HEK293 (cell line): ENCODE data around the gene C9orf72.

ENCODE experiments used
- CTCF ChIA-PET: fragments of 350-600 bp; formaldehyde crosslinking; extraction: SDS; loops from one replicate; lab custom pipeline; 2021; ENCODE audit warnings: antibody characterized with exemption; lab: Yijun Ruan, JAX
- POLR2A ChIA-PET: fragments of 300-600 bp; formaldehyde crosslinking; extraction: SDS; loops from one replicate; lab custom pipeline; 2020; ENCODE audit warnings: antibody characterized with exemption, inconsistent platforms; lab: Yijun Ruan, JAX
- H3K27ac ChIP-seq: fragments of 200-500 bp; sonication (Bioruptor generic); 2 replicates; pipeline ENCODE4 v1.5.1; 2014; ENCODE audit warnings: low read depth, low read length, control low read depth, inconsistent platforms; ENCODE audit errors: extremely low read depth
- H3K36me3 ChIP-seq, 2 experiments: fragments of 200-500 bp in 1 of 2; sonication (Bioruptor generic) in 1 of 2; 1 replicate in 1 of 2; 2 replicates in 1 of 2; pipeline ENCODE4 v1.5.1; 2014 to 2017; ENCODE audit warnings: inconsistent platforms in 2 of 2, low read length in 2 of 2; ENCODE audit not compliant: control insufficient read depth in 2 of 2, insufficient read depth in 1 of 2
- H3K4me1 ChIP-seq: fragments of 200-500 bp; sonication (Bioruptor generic); 2 replicates; pipeline ENCODE4 v1.5.1; 2014; ENCODE audit warnings: mild to moderate bottlenecking, low read length, inconsistent platforms; ENCODE audit not compliant: control insufficient read depth, insufficient read depth
- H3K4me3 ChIP-seq: 2 replicates; pipeline ENCODE4 v1.5.1; 2011; ENCODE audit warnings: low read depth, mild to moderate bottlenecking, control low read depth, low read length, moderate library complexity
- H3K9me3 ChIP-seq: fragments of 200-500 bp; sonication (Bioruptor generic); 2 replicates; pipeline ENCODE4 v1.5.1; 2014; ENCODE audit warnings: low read depth, low read length, inconsistent platforms; ENCODE audit not compliant: control insufficient read depth, insufficient read depth
- EGR2 ChIP-seq: fragments of 450-650 bp; formaldehyde crosslinking; IDR thresholded peaks from 2 replicates; pipeline ENCODE4 v1.5.1; 2016; ENCODE audit warnings: low read depth, missing biosample characterization, missing genetic modification characterization
- GLI4 ChIP-seq: fragments of 450-650 bp; formaldehyde crosslinking; IDR thresholded peaks from 2 replicates; pipeline ENCODE4 v1.5.1; 2016; ENCODE audit warnings: missing biosample characterization, missing genetic modification characterization
- KLF16 ChIP-seq: fragments of 450-650 bp; formaldehyde crosslinking; IDR thresholded peaks from 2 replicates; pipeline ENCODE4 v1.5.1; 2017; ENCODE audit warnings: missing biosample characterization, missing genetic modification characterization
- KLF8 ChIP-seq: fragments of 450-650 bp; formaldehyde crosslinking; IDR thresholded peaks from 2 replicates; pipeline ENCODE4 v1.5.1; 2016; ENCODE audit warnings: missing biosample characterization, missing genetic modification characterization
- TSHZ1 ChIP-seq: fragments of 450-650 bp; formaldehyde crosslinking; IDR thresholded peaks from 2 replicates; pipeline ENCODE4 v1.5.1; 2016; ENCODE audit warnings: missing biosample characterization, missing genetic modification characterization, borderline replicate concordance
- ZBTB20 ChIP-seq: fragments of 450-650 bp; formaldehyde crosslinking; IDR thresholded peaks from 2 replicates; pipeline ENCODE4 v1.5.1; 2016; ENCODE audit warnings: missing biosample characterization, missing genetic modification characterization
- ZNF140 ChIP-seq: fragments of 450-650 bp; formaldehyde crosslinking; IDR thresholded peaks from 2 replicates; pipeline ENCODE4 v1.5.1; 2016; ENCODE audit warnings: missing biosample characterization, missing genetic modification characterization
- ZNF266 ChIP-seq: fragments of 450-650 bp; formaldehyde crosslinking; IDR thresholded peaks from 2 replicates; pipeline ENCODE4 v1.5.1; 2016; ENCODE audit warnings: missing biosample characterization, missing genetic modification characterization, low read depth
- ZNF501 ChIP-seq: fragments of 450-650 bp; formaldehyde crosslinking; IDR thresholded peaks from 2 replicates; pipeline ENCODE4 v1.5.1; 2016; ENCODE audit warnings: missing biosample characterization, missing genetic modification characterization
- ZNF521 ChIP-seq: fragments of 450-650 bp; formaldehyde crosslinking; IDR thresholded peaks from 2 replicates; pipeline ENCODE4 v1.5.1; 2017; ENCODE audit warnings: missing biosample characterization, mild to moderate bottlenecking, missing genetic modification characterization
- ZNF596 ChIP-seq: fragments of 450-650 bp; IDR thresholded peaks from 2 replicates; pipeline ENCODE4 v1.5.0; 2018; ENCODE audit warnings: missing biosample characterization, mild to moderate bottlenecking, missing genetic modification characterization, moderate library complexity
- ZNF600 ChIP-seq: fragments of 450-650 bp; formaldehyde crosslinking; IDR thresholded peaks from 2 replicates; pipeline ENCODE4 v1.5.1; 2016; ENCODE audit warnings: missing biosample characterization, missing genetic modification characterization
- ZNF692 ChIP-seq: fragments of 450-650 bp; formaldehyde crosslinking; IDR thresholded peaks from 2 replicates; pipeline ENCODE4 v1.5.1; 2016; ENCODE audit warnings: missing biosample characterization, missing genetic modification characterization
- ZXDB ChIP-seq: fragments of 450-650 bp; formaldehyde crosslinking; IDR thresholded peaks from 2 replicates; pipeline ENCODE4 v1.5.1; 2016; ENCODE audit warnings: missing biosample characterization, missing genetic modification characterization
- TF ChIP-seq, protein P1 (sequence below): fragments of 450-650 bp; formaldehyde crosslinking; IDR thresholded peaks from 2 replicates; pipeline ENCODE4 v1.5.1; 2016; ENCODE audit warnings: missing biosample characterization, missing genetic modification characterization
- TF ChIP-seq, protein P2 (sequence below): fragments of 450-650 bp; formaldehyde crosslinking; IDR thresholded peaks from 2 replicates; pipeline ENCODE4 v1.5.1; 2016; ENCODE audit warnings: missing biosample characterization, missing genetic modification characterization
- TF ChIP-seq, protein P3 (sequence below): fragments of 450-650 bp; formaldehyde crosslinking; conservative IDR thresholded peaks from 2 replicates; pipeline ENCODE4 v1.5.1; 2016; ENCODE audit warnings: low read depth, missing biosample characterization, missing genetic modification characterization
- TF ChIP-seq, protein P4 (sequence below): fragments of 450-650 bp; formaldehyde crosslinking; IDR thresholded peaks from 2 replicates; pipeline ENCODE4 v1.5.1; 2016; ENCODE audit warnings: missing biosample characterization, missing genetic modification characterization

The C9orf72 gene

GRCh38 chr9:27572918-27573633 lies at the start of gene C9orf72:
C9orf72 (minus strand) TSS chr9:27573481; CDS start chr9:27567120, 6,361 bp downstream.
- POLR2A ChIA-PET = interaction anchor here (0.6 to 1.0 kb wide), 2 partner anchors 14 to 155 kb away, joined by 3 read pairs; no protein-coding TSS in a partner anchor
- Histone ChIP-seq H3K4me3 (peak within 1 kb of the TSS; percentile 66), H3K4me1 (peaks cover 8% of the 10 kb centered on the region), H3K36me3 (no peaks in the 10 kb centered on the region), H3K9me3 (no peaks in the 10 kb centered on the region), H3K27ac (peak within 1 kb of the TSS; percentile 85)
- CTCF ChIA-PET = interaction anchor here (0.6 to 1.1 kb wide), 3 partner anchors 17 to 270 kb away, joined by 3 to 4 read pairs (median 3); no protein-coding TSS in a partner anchor
- TF ChIP-seq, protein P1, sequence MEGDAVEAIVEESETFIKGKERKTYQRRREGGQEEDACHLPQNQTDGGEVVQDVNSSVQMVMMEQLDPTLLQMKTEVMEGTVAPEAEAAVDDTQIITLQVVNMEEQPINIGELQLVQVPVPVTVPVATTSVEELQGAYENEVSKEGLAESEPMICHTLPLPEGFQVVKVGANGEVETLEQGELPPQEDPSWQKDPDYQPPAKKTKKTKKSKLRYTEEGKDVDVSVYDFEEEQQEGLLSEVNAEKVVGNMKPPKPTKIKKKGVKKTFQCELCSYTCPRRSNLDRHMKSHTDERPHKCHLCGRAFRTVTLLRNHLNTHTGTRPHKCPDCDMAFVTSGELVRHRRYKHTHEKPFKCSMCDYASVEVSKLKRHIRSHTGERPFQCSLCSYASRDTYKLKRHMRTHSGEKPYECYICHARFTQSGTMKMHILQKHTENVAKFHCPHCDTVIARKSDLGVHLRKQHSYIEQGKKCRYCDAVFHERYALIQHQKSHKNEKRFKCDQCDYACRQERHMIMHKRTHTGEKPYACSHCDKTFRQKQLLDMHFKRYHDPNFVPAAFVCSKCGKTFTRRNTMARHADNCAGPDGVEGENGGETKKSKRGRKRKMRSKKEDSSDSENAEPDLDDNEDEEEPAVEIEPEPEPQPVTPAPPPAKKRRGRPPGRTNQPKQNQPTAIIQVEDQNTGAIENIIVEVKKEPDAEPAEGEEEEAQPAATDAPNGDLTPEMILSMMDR (tag by site-specific recombination) = peak; percentile 34; the same call in 1 of the 2 replicates
- TF ChIP-seq, protein P2, sequence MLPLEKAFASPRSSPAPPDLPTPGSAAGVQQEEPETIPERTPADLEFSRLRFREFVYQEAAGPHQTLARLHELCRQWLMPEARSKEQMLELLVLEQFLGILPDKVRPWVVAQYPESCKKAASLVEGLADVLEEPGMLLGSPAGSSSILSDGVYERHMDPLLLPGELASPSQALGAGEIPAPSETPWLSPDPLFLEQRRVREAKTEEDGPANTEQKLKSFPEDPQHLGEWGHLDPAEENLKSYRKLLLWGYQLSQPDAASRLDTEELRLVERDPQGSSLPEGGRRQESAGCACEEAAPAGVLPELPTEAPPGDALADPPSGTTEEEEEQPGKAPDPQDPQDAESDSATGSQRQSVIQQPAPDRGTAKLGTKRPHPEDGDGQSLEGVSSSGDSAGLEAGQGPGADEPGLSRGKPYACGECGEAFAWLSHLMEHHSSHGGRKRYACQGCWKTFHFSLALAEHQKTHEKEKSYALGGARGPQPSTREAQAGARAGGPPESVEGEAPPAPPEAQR (tag by site-specific recombination) = no peak
- TF ChIP-seq GLI4 (tag by site-specific recombination) (no peak), ZNF600 (tag by site-specific recombination) (no peak), ZNF692 (peak; percentile 15; the same call in 1 of the 2 replicates), KLF8 (tag by site-specific recombination) (no peak), ZNF521 (tag by site-specific recombination) (no peak), ZNF140 (tag by site-specific recombination) (no peak), TSHZ1 (tag by site-specific recombination) (no peak), ZNF266 (tag by site-specific recombination) (no peak), KLF16 (tag by site-specific recombination) (no peak; the same call in 1 of the 2 replicates), EGR2 (tag by site-specific recombination) (peak; percentile 40; the same call in 1 of the 2 replicates), ZBTB20 (peak; percentile 24; the same call in 1 of the 2 replicates), ZNF596 (tag by site-specific recombination) (no peak), ZNF501 (tag by site-specific recombination) (0 out of 2 replicates have a peak, but pooled peaks have one; percentile 36), ZXDB (peak; percentile 4; the same call in 1 of the 2 replicates)
- TF ChIP-seq, protein P3, sequence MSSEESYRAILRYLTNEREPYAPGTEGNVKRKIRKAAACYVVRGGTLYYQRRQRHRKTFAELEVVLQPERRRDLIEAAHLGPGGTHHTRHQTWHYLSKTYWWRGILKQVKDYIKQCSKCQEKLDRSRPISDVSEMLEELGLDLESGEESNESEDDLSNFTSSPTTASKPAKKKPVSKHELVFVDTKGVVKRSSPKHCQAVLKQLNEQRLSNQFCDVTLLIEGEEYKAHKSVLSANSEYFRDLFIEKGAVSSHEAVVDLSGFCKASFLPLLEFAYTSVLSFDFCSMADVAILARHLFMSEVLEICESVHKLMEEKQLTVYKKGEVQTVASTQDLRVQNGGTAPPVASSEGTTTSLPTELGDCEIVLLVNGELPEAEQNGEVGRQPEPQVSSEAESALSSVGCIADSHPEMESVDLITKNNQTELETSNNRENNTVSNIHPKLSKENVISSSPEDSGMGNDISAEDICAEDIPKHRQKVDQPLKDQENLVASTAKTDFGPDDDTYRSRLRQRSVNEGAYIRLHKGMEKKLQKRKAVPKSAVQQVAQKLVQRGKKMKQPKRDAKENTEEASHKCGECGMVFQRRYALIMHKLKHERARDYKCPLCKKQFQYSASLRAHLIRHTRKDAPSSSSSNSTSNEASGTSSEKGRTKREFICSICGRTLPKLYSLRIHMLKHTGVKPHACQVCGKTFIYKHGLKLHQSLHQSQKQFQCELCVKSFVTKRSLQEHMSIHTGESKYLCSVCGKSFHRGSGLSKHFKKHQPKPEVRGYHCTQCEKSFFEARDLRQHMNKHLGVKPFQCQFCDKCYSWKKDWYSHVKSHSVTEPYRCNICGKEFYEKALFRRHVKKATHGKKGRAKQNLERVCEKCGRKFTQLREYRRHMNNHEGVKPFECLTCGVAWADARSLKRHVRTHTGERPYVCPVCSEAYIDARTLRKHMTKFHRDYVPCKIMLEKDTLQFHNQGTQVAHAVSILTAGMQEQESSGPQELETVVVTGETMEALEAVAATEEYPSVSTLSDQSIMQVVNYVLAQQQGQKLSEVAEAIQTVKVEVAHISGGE = 0 out of 2 replicates have a peak, but pooled peaks have one; percentile 18
- TF ChIP-seq, protein P4, sequence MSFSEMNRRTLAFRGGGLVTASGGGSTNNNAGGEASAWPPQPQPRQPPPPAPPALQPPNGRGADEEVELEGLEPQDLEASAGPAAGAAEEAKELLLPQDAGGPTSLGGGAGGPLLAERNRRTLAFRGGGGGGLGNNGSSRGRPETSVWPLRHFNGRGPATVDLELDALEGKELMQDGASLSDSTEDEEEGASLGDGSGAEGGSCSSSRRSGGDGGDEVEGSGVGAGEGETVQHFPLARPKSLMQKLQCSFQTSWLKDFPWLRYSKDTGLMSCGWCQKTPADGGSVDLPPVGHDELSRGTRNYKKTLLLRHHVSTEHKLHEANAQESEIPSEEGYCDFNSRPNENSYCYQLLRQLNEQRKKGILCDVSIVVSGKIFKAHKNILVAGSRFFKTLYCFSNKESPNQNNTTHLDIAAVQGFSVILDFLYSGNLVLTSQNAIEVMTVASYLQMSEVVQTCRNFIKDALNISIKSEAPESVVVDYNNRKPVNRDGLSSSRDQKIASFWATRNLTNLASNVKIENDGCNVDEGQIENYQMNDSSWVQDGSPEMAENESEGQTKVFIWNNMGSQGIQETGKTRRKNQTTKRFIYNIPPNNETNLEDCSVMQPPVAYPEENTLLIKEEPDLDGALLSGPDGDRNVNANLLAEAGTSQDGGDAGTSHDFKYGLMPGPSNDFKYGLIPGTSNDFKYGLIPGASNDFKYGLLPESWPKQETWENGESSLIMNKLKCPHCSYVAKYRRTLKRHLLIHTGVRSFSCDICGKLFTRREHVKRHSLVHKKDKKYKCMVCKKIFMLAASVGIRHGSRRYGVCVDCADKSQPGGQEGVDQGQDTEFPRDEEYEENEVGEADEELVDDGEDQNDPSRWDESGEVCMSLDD = 0 out of 2 replicates have a peak, but pooled peaks have one; percentile 53
